ENCODE measurements around the gene LRP2.

GRCh38 chr2:169203952-169204351 lies 158.4 kb downstream of the LRP2 start:
- TF ChIP-seq CTCF (tag by site-specific recombination; IDR thresholded peaks at IDR 0.05): no peak
- TF ChIP-seq KLF1 (tag by site-specific recombination; IDR thresholded peaks at IDR 0.05): no peak
- no peak for TF ChIP-seq ZBTB10 (tag by site-specific recombination; IDR thresholded peaks at IDR 0.05)
- no peak for TF ChIP-seq ZNF529 (tag by site-specific recombination; IDR thresholded peaks at IDR 0.05; ENCODE audit: insufficient replicate concordance)
- TF ChIP-seq REST (tag by site-specific recombination; IDR thresholded peaks at IDR 0.05): no peak

All from HEK293 (cell line).